Lung (tissue), 12 donors: ENCODE data around the gene AGMO. TPM values are rescaled to one million over a fixed set of nuclear protein-coding genes. Genes with fewer than 3 reads are reported as not detected.

Experiments
- ATAC-seq: fragments of 200-7000 bp; cut with Tn5 transposase; one replicate; pipeline ENCODE4 v1.9.1; 2020; ENCODE audit warnings: moderate number of reproducible peaks; ENCODE audit not compliant: insufficient read depth, low FRiP score
- DNase-seq, 3 donors: peaks; one replicate each; pipeline ENCODE4 v3.0.0-alpha.2; 2013 to 2017
- H3K27ac ChIP-seq, 2 donors: one replicate each; pipeline ENCODE4 v1.5.1; 2013; ENCODE audit warnings: mild to moderate bottlenecking in 2 of 2, moderate library complexity in 2 of 2, control low read depth in 1 of 2, inconsistent platforms in 1 of 2, low read depth in 1 of 2, low read length in 1 of 2
- H3K27me3 ChIP-seq, 3 donors: one replicate each; pipeline ENCODE4 v1.5.1; 2013; ENCODE audit warnings: low read length in 2 of 3; ENCODE audit not compliant: control insufficient read depth in 3 of 3, insufficient read depth in 3 of 3
- H3K36me3 ChIP-seq, 4 donors: one replicate each; pipeline ENCODE4 v1.5.1; 2013; ENCODE audit warnings: low read length in 4 of 4, mild to moderate bottlenecking in 1 of 4, moderate library complexity in 1 of 4; ENCODE audit not compliant: control insufficient read depth in 4 of 4, insufficient read depth in 4 of 4
- H3K4me1 ChIP-seq, 5 donors: one replicate each; pipeline ENCODE4 v1.5.1; 2013; ENCODE audit warnings: low read length in 5 of 5, mild to moderate bottlenecking in 2 of 5, moderate library complexity in 1 of 5; ENCODE audit not compliant: control insufficient read depth in 5 of 5, insufficient read depth in 5 of 5
- H3K4me3 ChIP-seq: one replicate; pipeline ENCODE4 v1.5.1; 2013; ENCODE audit warnings: mild to moderate bottlenecking, control low read depth, moderate library complexity
- H3K9ac ChIP-seq, 2 donors: one replicate each; pipeline ENCODE4 v1.5.1; 2013; ENCODE audit warnings: low read length in 2 of 2, control low read depth in 1 of 2; ENCODE audit not compliant: insufficient read depth in 1 of 2
- H3K9me3 ChIP-seq, 4 donors: one replicate each; pipeline ENCODE4 v1.5.1; 2013; ENCODE audit warnings: low read length in 3 of 4, mild to moderate bottlenecking in 1 of 4, moderate library complexity in 1 of 4; ENCODE audit not compliant: control insufficient read depth in 4 of 4, insufficient read depth in 3 of 4
- WGBS, 2 donors: extraction: QIAGEN DNeasy Blood & Tissue Kit; methylation state at CpG; one replicate each; pipeline ENCODE4 v1.1.7; 2013; 5-methylcytosine and 5-hydroxymethylcytosine counted together
- polyA plus RNA-seq, 2 donors: library from polyadenylated mRNA; stranded (reverse); fragments of 200-250 nt; gene quantifications; one replicate each; pipeline ENCODE4 v1.2.1, GENCODE V29; 2013
- total RNA-seq, 2 donors: library from RNA; depleted of rRNA in 1 of 2; stranded (reverse); fragments of >200 nt in 1 of 2; gene quantifications; one replicate each; pipeline ENCODE4 v1.2.1, GENCODE V29; 2014 to 2021
- TF ChIP-seq, protein P1 (sequence below): IDR thresholded peaks from 2 replicates; pipeline ENCODE4 v1.5.1; 2012; ENCODE audit warnings: mild to moderate bottlenecking; ENCODE audit errors: control extremely low read depth, extremely low read depth
- donor health status: control.
- donor health status: control.
- donor health status: Bipolar disorder and iron deficiency.
- donor health status: healthy.
- donor health status: DM: yes; HTN: yes; CAD: no.

The AGMO gene
- total and polyA plus RNA-seq, 4 donors = 0.03 to 0.74 (median 0.11) TPM

DNA sequence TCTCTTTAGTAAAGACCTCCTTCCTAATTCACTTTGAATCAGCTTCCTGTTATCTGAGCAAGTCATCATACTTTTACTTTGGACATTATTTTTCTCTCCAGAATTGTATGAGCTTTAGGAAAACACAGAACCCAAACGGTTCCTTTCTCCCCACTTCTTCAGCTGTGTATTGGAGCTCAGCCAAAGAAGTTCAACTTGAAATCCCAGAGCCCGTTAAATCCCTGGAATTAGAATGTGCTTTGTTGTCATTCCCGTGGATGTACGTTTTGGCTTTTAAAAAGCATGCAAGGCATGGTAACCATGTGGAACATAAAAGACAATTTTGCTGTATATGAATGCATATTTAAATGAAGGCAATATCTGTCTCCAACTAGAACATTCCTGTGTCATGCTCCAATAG is 46.6 kb downstream of the AGMO start:
- Histone ChIP-seq H3K36me3 (no peaks in the 10 kb centered on the region), H3K27me3 (no peaks in the 10 kb centered on the region), H3K9me3 (peaks cover 0 to 2% (median 0%) of the 10 kb centered on the region in 4 donors), H3K27ac (no peak overlapping the region), H3K4me1 (peaks cover 0 to 11% (median 0%) of the 10 kb centered on the region in 5 donors), H3K4me3 (no peak overlapping the region), H3K9ac (no peak overlapping the region)
- TF ChIP-seq, protein P1, sequence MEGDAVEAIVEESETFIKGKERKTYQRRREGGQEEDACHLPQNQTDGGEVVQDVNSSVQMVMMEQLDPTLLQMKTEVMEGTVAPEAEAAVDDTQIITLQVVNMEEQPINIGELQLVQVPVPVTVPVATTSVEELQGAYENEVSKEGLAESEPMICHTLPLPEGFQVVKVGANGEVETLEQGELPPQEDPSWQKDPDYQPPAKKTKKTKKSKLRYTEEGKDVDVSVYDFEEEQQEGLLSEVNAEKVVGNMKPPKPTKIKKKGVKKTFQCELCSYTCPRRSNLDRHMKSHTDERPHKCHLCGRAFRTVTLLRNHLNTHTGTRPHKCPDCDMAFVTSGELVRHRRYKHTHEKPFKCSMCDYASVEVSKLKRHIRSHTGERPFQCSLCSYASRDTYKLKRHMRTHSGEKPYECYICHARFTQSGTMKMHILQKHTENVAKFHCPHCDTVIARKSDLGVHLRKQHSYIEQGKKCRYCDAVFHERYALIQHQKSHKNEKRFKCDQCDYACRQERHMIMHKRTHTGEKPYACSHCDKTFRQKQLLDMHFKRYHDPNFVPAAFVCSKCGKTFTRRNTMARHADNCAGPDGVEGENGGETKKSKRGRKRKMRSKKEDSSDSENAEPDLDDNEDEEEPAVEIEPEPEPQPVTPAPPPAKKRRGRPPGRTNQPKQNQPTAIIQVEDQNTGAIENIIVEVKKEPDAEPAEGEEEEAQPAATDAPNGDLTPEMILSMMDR = no peak
- WGBS, 2 donors = 37 to 64% methylated on average over 4 of the region's 4 CpGs
- no peak for ATAC-seq
- peak in 2 of 3 donors; percentile 69 to 79 for DNase-seq

DNA sequence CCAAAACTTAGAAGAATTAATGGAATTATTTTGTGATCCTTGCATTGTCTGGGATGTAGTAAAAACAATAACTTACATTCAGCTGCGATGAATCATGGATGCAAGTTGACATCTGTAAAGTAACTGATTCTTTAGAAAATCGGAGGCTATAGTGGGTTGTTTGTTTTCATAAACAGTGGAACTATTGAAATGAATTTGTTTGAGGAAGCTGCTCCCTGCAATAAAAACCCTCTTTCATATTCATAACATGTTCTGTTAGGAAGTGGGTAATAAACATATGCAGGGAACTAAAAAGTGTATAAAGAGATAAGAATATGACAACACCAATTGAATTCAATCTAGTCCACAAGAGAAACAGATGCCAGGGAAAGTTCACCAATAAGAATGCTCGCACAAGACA is 53.6 kb downstream of the AGMO start:
- H3K9ac ChIP-seq = no peak overlapping the region
- no peak overlapping the region for H3K27ac ChIP-seq
- TF ChIP-seq, protein P1 = no peak
- H3K36me3 ChIP-seq = no peaks in the 10 kb centered on the region
- H3K9me3 ChIP-seq = no peaks in the 10 kb centered on the region
- no peaks in the 10 kb centered on the region for H3K27me3 ChIP-seq
- 62 to 73% methylated on average over 3 of the region's 3 CpGs for WGBS, 2 donors
- peaks cover 0 to 16% (median 0%) of the 10 kb centered on the region in 5 donors for H3K4me1 ChIP-seq
- ATAC-seq (no peak), DNase-seq (no peak)
- no peak overlapping the region for H3K4me3 ChIP-seq

DNA sequence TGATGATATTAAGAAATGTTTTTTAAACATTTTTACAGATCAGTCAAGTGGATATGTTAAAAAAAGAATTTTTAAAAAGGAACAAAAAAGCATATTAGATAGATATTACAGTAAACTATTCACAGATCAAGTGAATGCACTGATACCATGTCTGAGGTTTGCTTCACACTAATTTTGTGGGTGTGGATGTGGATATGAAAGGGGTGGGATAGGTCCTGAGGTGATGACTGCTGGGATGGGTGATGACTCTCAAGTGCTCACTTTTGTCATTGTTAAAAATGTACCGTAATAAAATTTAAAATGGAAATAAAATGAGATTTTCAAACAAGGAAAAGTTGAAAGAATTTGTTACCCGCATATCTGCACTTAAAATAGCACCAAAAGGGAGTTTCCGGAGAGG is 54.1 kb downstream of the AGMO start:
- TF ChIP-seq, protein P1 = no peak
- DNase-seq = no peak
- H3K4me3 ChIP-seq = no peak overlapping the region
- no peaks in the 10 kb centered on the region for H3K36me3 ChIP-seq
- H3K4me1 ChIP-seq = peaks cover 0 to 16% (median 0%) of the 10 kb centered on the region in 5 donors
- 92 to 94% methylated on average over 3 of the region's 3 CpGs for WGBS, 2 donors
- ATAC-seq = no peak
- no peak overlapping the region for H3K27ac ChIP-seq
- no peaks in the 10 kb centered on the region for H3K27me3 ChIP-seq
- no peaks in the 10 kb centered on the region for H3K9me3 ChIP-seq
- H3K9ac ChIP-seq = no peak overlapping the region

DNA sequence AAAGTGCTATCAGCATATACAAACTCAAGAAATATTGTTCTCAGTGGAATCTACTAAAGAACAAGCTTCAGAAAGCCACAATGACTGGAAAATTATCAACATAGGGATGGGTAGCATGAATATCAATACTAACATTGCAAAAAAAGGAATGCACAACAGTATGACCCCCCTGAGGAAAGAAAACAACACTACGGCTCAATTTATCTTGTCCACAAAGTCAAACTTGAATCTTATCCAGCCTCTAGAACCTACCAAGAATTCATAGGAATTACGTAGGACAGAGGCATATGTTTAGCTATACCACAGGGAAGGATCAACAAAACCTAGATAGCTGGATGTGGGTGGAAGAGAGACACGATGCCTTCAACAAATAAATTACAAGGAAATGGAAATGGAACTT is 54.6 kb downstream of the AGMO start:
- H3K9ac ChIP-seq = no peak overlapping the region
- no peaks in the 10 kb centered on the region for H3K36me3 ChIP-seq
- TF ChIP-seq, protein P1 = no peak
- H3K4me1 ChIP-seq = peaks cover 0 to 16% (median 0%) of the 10 kb centered on the region in 5 donors
- no peak overlapping the region for H3K27ac ChIP-seq
- no peak for ATAC-seq
- 82 to 84% methylated on average over 3 of the region's 3 CpGs for WGBS, 2 donors
- H3K9me3 ChIP-seq = no peaks in the 10 kb centered on the region
- H3K4me3 ChIP-seq = no peak overlapping the region
- no peaks in the 10 kb centered on the region for H3K27me3 ChIP-seq
- no peak for DNase-seq
